22Rv1 (cell line): ENCODE data around the gene MAMDC2.

ENCODE experiments used
- H3K27ac ChIP-seq: fragments of 450-650 bp; 2 replicates; pipeline ENCODE4 v1.5.1; 2017
- ZFX ChIP-seq: fragments of 450-650 bp; IDR thresholded peaks from 2 replicates; pipeline ENCODE4 v1.6.1; 2017; ENCODE audit warnings: antibody characterized with exemption, borderline replicate concordance
- TF ChIP-seq, protein P1 (sequence below): fragments of 450-650 bp; IDR thresholded peaks from 2 replicates; pipeline ENCODE4 v1.5.1; 2017; ENCODE audit warnings: mild to moderate bottlenecking

Gene MAMDC2

DNA sequence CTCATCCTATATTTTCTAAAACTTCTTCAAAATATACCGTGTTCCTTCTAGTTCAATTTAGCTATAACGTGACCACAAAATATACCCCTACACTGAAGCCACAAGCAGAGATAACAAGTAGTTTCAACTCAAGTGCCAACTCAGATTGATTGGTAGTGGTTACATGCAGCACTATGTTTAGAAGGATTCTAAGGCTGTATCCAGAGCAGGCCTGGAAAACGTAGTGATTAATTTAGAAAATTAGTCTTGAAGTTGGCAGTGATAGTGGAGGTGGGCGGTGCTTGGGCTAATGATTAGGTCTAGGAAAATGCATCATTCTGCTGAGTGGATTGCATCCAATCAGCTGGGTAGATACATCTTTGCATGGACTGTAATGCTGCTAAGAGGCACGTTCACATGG is 61.5 kb downstream of the MAMDC2 start:
- H3K27ac ChIP-seq = no peak overlapping the region

DNA sequence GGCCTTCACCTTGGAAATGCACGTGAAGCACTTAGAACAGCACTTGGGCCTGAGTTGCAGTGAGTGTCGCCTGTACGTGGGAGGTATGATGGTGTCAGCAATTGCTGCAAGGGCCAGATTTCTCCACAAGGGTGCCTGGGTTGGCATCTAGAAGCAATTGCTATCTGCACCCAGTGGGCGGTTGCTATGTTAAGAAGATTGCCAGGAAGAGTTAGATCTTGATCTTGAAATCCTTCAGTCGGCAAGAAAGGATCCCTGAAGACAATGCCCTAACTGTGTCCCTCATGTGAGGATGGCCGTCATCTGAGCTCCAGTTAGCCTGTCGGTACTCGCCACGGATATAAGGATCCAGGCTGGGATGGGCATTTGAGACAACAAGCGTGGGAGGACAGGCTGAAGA is 62.9 kb downstream of the MAMDC2 start:
- no peak overlapping the region for H3K27ac ChIP-seq
- TF ChIP-seq, protein P1, sequence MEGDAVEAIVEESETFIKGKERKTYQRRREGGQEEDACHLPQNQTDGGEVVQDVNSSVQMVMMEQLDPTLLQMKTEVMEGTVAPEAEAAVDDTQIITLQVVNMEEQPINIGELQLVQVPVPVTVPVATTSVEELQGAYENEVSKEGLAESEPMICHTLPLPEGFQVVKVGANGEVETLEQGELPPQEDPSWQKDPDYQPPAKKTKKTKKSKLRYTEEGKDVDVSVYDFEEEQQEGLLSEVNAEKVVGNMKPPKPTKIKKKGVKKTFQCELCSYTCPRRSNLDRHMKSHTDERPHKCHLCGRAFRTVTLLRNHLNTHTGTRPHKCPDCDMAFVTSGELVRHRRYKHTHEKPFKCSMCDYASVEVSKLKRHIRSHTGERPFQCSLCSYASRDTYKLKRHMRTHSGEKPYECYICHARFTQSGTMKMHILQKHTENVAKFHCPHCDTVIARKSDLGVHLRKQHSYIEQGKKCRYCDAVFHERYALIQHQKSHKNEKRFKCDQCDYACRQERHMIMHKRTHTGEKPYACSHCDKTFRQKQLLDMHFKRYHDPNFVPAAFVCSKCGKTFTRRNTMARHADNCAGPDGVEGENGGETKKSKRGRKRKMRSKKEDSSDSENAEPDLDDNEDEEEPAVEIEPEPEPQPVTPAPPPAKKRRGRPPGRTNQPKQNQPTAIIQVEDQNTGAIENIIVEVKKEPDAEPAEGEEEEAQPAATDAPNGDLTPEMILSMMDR = no peak
- no peak for TF ChIP-seq ZFX

More for the DNA sequence above, 61.5 kb downstream of the MAMDC2 start:
- TF ChIP-seq, protein P1 = no peak

DNA sequence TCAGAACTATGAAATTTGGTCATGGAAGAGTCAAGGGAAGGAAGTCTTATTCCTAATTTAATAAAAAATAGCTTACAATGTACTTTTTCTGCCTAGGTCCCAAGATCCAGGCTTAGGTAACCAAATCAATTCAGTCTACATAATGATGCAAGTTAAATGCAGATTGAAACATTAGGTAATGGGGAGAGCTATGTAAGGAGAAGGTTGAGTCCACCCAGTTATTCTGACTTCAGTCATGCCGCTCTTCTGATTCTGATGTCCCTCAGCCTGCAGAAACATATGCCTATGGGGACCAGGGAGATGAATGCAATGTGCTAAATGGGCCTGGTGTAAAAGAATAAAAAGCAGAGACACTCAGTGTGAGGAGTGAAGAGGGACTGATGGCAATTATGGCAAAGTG is 63.9 kb downstream of the MAMDC2 start:
- no peak overlapping the region for H3K27ac ChIP-seq
- no peak for TF ChIP-seq ZFX
- TF ChIP-seq, protein P1 = no peak

DNA sequence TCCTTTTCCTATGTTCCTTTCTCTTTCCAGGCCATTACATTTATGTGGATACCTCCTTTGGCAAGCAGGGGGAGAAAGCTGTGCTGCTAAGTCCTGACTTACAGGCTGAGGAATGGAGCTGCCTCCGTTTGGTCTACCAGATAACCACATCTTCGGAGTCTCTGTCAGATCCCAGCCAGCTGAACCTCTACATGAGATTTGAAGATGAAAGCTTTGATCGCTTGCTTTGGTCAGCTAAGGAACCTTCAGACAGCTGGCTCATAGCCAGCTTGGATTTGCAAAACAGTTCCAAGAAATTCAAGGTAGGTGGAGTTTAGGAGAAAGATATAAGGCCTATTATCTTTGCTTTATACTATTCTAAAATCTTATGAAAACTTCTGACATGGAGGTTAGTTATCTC is 64.5 kb downstream of the MAMDC2 start:
- no peak for TF ChIP-seq ZFX
- TF ChIP-seq, protein P1 = no peak
- H3K27ac ChIP-seq = no peak overlapping the region

DNA sequence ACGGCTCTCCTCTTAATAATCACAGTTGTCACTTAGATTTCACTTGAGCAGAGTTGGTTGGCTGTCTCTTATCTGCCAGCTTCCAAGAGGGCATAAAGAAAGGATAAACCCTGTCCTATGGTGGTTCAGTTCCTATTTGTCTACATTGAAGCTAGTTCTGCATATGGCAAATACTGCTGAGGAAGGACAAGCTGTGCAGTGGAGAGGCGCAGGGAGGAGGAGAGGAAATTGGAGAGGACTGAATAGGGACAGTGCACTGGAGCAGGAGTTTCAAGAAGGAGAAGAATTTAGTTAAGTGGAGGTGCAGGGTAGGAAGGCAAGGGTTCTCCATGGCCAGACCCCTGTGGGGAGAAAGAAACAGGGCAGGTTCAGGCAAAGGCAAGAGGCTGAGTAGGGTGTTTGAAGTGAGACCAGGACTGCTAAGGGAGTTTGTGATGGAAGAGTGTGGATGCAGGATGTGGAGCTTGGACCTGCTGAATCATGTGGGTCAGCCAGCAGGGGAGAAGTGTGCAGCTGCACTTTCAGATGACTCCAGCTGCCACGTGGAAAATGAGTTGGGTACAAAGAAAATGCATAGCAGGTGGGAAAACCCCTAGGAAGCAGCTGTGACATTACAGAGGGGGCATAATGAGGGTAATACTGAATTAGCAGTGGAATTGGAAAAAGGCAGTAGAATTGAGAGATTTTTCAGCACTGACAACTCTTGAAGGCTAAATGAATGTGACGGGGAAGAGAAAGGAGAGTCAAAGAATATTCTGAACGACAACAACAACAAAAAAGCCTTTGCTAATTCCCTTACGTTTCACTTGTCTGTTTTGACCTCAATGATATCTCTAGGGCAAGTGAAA is 66.8 kb downstream of the MAMDC2 start:
- no peak overlapping the region for H3K27ac ChIP-seq
- TF ChIP-seq, protein P1 = no peak
- no peak for TF ChIP-seq ZFX

DNA sequence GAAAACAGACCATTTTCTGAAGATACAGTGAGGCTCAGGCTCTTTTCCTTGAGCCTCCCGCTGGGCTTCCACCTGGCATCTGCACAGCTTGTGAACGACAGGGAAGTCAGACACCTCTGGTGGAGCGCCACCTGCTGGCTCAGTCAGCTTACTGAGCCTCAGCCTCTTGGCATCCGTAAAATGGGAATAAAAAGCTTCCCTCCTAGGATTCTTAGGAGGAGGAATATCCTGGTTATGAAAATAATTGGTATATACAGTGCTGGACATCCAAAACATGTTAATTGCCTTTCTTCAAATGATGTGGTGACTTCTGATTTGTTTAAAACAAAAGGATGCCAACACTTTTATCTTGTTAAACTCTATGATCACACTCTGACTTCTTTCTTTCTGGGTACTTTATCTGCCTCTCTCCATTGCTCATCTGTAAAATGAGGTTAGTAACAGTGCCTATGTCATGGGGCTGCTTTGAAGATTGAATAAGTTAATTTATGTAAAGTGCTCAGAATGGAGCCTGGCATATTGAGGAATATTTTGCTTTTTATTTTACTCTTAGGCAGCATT is 67.5 kb downstream of the MAMDC2 start:
- no peak for TF ChIP-seq ZFX
- TF ChIP-seq, protein P1 = peak; percentile 95
- H3K27ac ChIP-seq = no peak overlapping the region

DNA sequence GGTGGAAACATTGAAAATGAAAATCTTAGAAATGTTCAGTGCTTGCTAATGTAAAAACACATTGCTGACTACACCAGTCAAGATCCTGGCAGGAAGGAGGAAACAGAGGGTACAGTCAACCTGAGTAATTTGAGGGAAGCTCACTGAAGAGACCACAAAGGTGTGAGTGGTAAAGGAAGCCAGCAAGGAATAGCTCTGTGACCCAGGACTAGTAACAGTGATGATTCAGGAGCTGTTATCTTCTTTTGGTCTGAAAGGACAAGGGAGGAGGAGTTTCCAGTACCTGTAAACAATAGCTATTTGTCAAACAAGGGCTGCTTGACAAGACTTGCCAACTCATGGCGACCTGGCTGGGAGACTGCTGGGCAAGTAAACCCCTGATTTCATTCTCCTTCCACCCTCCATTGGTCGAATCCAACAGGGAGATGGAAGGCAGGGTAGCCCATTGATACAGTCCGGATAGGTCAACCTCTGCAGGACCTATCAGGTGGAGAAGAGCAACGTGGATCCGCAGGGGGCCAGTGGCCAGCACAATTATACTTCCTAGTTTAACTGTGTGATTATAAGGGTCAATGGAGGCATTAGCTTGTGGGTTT is 68.1 kb downstream of the MAMDC2 start:
- H3K27ac ChIP-seq = no peak overlapping the region
- TF ChIP-seq, protein P1 = no peak
